MCF 10A (cell line): ENCODE results near the gene ARHGAP15. TPM values are rescaled to one million over a fixed set of nuclear protein-coding genes. Genes with fewer than 3 reads are reported as not detected.

Experiments
- BruUV-seq: library from RNA; stranded (reverse); fragments of 400-500 nt; replicated peaks from 2 replicates; lab custom pipeline; 2021; lab: Mats Ljungman, UMichigan
- CTCF ChIA-PET: fragments of 300-600 bp; sonication (Branson Sonifier 250); formaldehyde crosslinking; extraction: SDS; loops from one replicate; lab custom pipeline; 2021; ENCODE audit warnings: antibody characterized with exemption, inconsistent platforms; lab: Yijun Ruan, JAX
- POLR2A ChIA-PET: fragments of 300-600, 350-650 bp; sonication (Branson Sonifier 250); formaldehyde crosslinking; extraction: SDS; loops from one replicate; lab custom pipeline; 2020; ENCODE audit warnings: antibody characterized with exemption, inconsistent platforms; lab: Yijun Ruan, JAX
- DNase-seq: peaks from one replicate; pipeline ENCODE4 v3.0.0-alpha.2; 2018; ENCODE audit not compliant: unreplicated experiment
- H3K27ac Mint-ChIP-seq: one replicate; pipeline ENCODE4 v1.8.0; 2022; ENCODE audit warnings: mild to moderate bottlenecking, low read depth, mixed read lengths; ENCODE audit not compliant: unreplicated experiment
- H3K27me3 Mint-ChIP-seq: one replicate; pipeline ENCODE4 v1.8.0; 2022; ENCODE audit warnings: mixed read lengths; ENCODE audit not compliant: insufficient read depth, unreplicated experiment
- H3K36me3 Mint-ChIP-seq: one replicate; pipeline ENCODE4 v1.8.0; 2022; ENCODE audit warnings: mild to moderate bottlenecking, moderate library complexity, mixed read lengths; ENCODE audit not compliant: insufficient read depth, unreplicated experiment
- H3K4me1 Mint-ChIP-seq: one replicate; pipeline ENCODE4 v1.8.0; 2022; ENCODE audit warnings: mixed read lengths; ENCODE audit not compliant: insufficient read depth, unreplicated experiment
- H3K4me3 Mint-ChIP-seq: one replicate; pipeline ENCODE4 v1.8.0; 2022; ENCODE audit warnings: mild to moderate bottlenecking, moderate library complexity, mixed read lengths; ENCODE audit not compliant: unreplicated experiment
- H3K9me3 Mint-ChIP-seq: one replicate; pipeline ENCODE4 v1.8.0; 2022; ENCODE audit warnings: mixed read lengths; ENCODE audit not compliant: unreplicated experiment
- intact Hi-C: fragments of 100-400 bp; cut with micrococcal nuclease; formaldehyde crosslinking; loops from 2 replicates; pipeline ENCODE4 v1.14.1; 2022
- total RNA-seq: library from RNA; stranded (reverse); gene quantifications from 2 replicates; pipeline ENCODE4 v1.2.3, GENCODE V29; 2022
- TF ChIP-seq, protein P1 (sequence below): fragments of 200-600 bp; IDR thresholded peaks from one replicate; pipeline ENCODE4 v1.8.0; 2022; ENCODE audit warnings: antibody characterized with exemption, mild to moderate bottlenecking; ENCODE audit not compliant: unreplicated experiment

The ARHGAP15 gene
- total RNA-seq, 1 experiment from 2014 or later, result not detected

DNA sequence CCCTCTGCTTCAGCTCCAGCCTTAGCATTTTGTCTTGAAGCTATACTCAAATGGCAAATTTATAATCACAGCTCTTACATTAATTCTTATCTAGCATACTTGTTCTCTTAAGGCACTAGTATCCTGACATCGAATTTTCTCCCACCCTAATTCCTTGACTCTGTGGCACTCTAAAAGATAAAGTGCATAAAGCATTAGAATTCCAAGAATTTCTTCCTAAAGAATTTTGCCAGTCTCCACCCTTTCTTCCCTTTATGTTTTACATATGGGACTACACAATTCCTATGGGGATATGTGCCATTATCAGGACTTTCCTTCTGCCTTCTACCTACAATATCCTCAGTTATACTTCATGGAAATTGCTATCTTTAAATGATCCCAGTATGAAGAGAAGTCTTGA, 560.3 kb downstream of the ARHGAP15 start:
- POLR2A ChIA-PET, result no interaction called here
- DNase-seq, result no peak
- no TSS peak for BruUV-seq
- Mint-ChIP-seq H3K9me3 (no peaks in the 10 kb centered on the region), H3K36me3 (no peaks in the 10 kb centered on the region), H3K27ac (no peak overlapping the region), H3K4me3 (no peak overlapping the region), H3K27me3 (no peaks in the 10 kb centered on the region), H3K4me1 (no peaks in the 10 kb centered on the region)
- TF ChIP-seq, protein P1, sequence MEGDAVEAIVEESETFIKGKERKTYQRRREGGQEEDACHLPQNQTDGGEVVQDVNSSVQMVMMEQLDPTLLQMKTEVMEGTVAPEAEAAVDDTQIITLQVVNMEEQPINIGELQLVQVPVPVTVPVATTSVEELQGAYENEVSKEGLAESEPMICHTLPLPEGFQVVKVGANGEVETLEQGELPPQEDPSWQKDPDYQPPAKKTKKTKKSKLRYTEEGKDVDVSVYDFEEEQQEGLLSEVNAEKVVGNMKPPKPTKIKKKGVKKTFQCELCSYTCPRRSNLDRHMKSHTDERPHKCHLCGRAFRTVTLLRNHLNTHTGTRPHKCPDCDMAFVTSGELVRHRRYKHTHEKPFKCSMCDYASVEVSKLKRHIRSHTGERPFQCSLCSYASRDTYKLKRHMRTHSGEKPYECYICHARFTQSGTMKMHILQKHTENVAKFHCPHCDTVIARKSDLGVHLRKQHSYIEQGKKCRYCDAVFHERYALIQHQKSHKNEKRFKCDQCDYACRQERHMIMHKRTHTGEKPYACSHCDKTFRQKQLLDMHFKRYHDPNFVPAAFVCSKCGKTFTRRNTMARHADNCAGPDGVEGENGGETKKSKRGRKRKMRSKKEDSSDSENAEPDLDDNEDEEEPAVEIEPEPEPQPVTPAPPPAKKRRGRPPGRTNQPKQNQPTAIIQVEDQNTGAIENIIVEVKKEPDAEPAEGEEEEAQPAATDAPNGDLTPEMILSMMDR, result no peak
- intact Hi-C loops, result loop anchor here (10.0 kb wide), 2 partner anchors 825 to 1795 kb away; no protein-coding TSS in a partner anchor
- CTCF ChIA-PET, result interaction anchor here (0.8 kb wide), 1 partner anchor 354 kb away, joined by 3 read pairs; no protein-coding TSS in a partner anchor

DNA sequence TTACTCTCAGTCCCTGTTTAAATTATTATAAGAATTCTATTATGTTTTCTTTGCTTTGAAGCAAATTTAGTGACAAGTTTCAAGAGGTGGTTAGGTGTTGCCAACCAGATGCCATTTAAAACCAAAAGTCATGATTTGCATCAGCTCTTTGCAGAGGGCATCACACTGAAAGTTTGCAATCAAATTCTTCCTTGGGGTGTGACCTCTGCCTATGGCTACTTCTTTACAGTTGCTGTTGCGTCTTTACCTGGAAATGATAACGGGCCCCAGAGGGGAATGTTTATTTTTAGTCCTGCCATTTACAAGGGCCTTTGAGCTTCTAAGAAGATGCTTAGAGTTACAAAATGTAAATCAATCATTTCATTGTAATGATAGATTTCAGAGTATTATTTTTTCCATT, 561.0 kb downstream of the ARHGAP15 start:
- CTCF ChIA-PET, result interaction anchor here (0.5 to 0.6 kb wide), 2 partner anchors 426 to 428 kb away, joined by 3 to 4 read pairs; no protein-coding TSS in a partner anchor
- Mint-ChIP-seq H3K36me3 (no peaks in the 10 kb centered on the region), H3K4me1 (no peaks in the 10 kb centered on the region), H3K9me3 (no peaks in the 10 kb centered on the region), H3K4me3 (no peak overlapping the region), H3K27ac (no peak overlapping the region), H3K27me3 (no peaks in the 10 kb centered on the region)
- TF ChIP-seq, protein P1, result no peak
- intact Hi-C loops, result no loop called here
- BruUV-seq, result no TSS peak
- POLR2A ChIA-PET, result no interaction called here
- no peak for DNase-seq

DNA sequence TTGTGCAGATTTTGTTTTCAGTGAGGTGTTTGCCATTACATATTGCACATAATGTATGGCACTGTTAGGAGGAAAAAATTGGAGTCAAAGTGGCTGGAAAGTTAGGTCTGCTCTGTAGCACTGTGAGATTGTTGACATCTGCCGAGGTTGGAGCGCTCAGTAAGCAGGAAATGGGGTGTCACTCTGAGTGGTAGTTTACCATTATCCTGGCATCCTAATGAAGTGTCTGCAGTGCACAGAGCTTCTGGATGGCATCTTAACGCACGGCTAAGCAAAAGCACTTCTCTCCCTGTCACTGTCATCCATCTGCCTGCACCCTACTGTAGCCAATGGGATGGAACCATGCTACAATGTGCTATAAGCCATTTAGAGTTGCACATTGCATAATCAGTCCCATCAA, 561.9 kb downstream of the ARHGAP15 start:
- no TSS peak for BruUV-seq
- Mint-ChIP-seq H3K27ac (no peak overlapping the region), H3K36me3 (no peaks in the 10 kb centered on the region), H3K9me3 (no peaks in the 10 kb centered on the region), H3K4me3 (no peak overlapping the region), H3K27me3 (no peaks in the 10 kb centered on the region), H3K4me1 (no peaks in the 10 kb centered on the region)
- ChIA-PET CTCF (interaction anchor here (0.5 kb wide), 1 partner anchor 430 kb away, joined by 3 read pairs; no protein-coding TSS in a partner anchor), POLR2A (interaction anchor here (1.0 kb wide), 1 partner anchor 9 kb away, joined by 3 read pairs; no protein-coding TSS in a partner anchor)
- TF ChIP-seq, protein P1, result no peak
- intact Hi-C loops, result no loop called here
- no peak for DNase-seq

DNA sequence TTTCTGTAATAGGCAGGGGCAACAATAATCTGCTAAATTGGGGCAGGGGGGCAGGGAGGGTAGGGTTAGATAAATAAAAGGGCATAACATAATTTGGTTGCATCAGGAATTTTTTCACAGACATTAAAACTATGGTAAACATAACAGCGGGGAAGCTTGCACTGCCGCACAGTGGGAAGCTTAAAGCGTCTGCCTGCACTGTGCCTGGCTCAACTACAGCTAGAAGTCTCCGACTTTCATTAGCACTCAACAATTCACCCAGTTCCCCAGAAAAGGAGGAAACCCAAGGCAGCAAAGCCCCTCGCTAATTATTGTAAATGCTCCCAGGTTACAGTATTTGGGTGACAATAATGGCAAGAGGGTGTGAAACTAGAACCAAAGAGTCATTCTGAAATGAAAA, 562.9 kb downstream of the ARHGAP15 start:
- intact Hi-C loops, result no loop called here
- no peak overlapping the region for H3K4me3 Mint-ChIP-seq
- H3K4me1 Mint-ChIP-seq, result no peaks in the 10 kb centered on the region
- TF ChIP-seq, protein P1, result no peak
- no peaks in the 10 kb centered on the region for H3K9me3 Mint-ChIP-seq
- H3K27ac Mint-ChIP-seq, result no peak overlapping the region
- ChIA-PET CTCF (no interaction called here), POLR2A (interaction anchor here (1.0 kb wide), 1 partner anchor 8 kb away, joined by 3 read pairs; no protein-coding TSS in a partner anchor)
- no peaks in the 10 kb centered on the region for H3K36me3 Mint-ChIP-seq
- no TSS peak for BruUV-seq
- no peaks in the 10 kb centered on the region for H3K27me3 Mint-ChIP-seq
- DNase-seq, result no peak
